GM12878 (cell line): ENCODE results near the gene UVRAG.

ENCODE experiments used
- CBX3 ChIP-seq: fragments of 200-600 bp; sonication (generic); IDR thresholded peaks from 2 replicates; pipeline ENCODE4 v1.6.1; 2016; ENCODE audit warnings: low read depth, borderline replicate concordance
- CREM ChIP-seq: IDR thresholded peaks from 2 replicates; pipeline ENCODE4 v1.6.1; 2014; ENCODE audit warnings: antibody characterized with exemption, low read depth
- E4F1 ChIP-seq: fragments of 450-650 bp; IDR thresholded peaks from 2 replicates; pipeline ENCODE4 v1.6.1; 2018; ENCODE audit warnings: borderline replicate concordance, mild to moderate bottlenecking; ENCODE audit not compliant: partially characterized antibody
- EZH2 ChIP-seq: IDR thresholded peaks from 2 replicates; pipeline ENCODE4 v1.6.1; 2012; ENCODE audit warnings: low read depth, mild to moderate bottlenecking, control low read depth, inconsistent platforms, low read length, borderline replicate concordance; ENCODE audit not compliant: control insufficient read depth
- POLR2A ChIP-seq: IDR thresholded peaks from 2 replicates; pipeline ENCODE4 v1.6.1; 2011; ENCODE audit warnings: low read depth, mild to moderate bottlenecking, low read length
- RAD21 ChIP-seq: IDR thresholded peaks from 2 replicates; pipeline ENCODE4 v1.6.1; 2011; ENCODE audit warnings: mild to moderate bottlenecking, low read depth, low read length, moderate library complexity; ENCODE audit not compliant: insufficient read depth
- ZNF274 ChIP-seq: IDR thresholded peaks from one replicate; pipeline ENCODE4 v1.8.0; 2011; ENCODE audit not compliant: insufficient read length, insufficient read depth

- TF ChIP-seq CREM = no peak
- no peak for TF ChIP-seq RAD21
- TF ChIP-seq E4F1 = no peak
- TF ChIP-seq EZH2 = no peak
- TF ChIP-seq ZNF274 = no peak
- no peak for TF ChIP-seq CBX3
- no peak for TF ChIP-seq POLR2A
Measured at GRCh38 chr11:75996523-75997442, 181.8 kb downstream of the UVRAG start.
